GM18519 (cell line): ENCODE results near the gene AGA.
A peak's percentile ranks its signal among the peaks of the same experiment; 100 is the strongest.

ENCODE experiments used
- ATAC-seq: cut with Tn5 transposase; IDR thresholded peaks from one replicate; pipeline ENCODE4 v1.9.1; 2021; ENCODE audit warnings: mild to moderate bottlenecking, moderate library complexity; ENCODE audit not compliant: unreplicated experiment, low FRiP score

AGA gene

DNA sequence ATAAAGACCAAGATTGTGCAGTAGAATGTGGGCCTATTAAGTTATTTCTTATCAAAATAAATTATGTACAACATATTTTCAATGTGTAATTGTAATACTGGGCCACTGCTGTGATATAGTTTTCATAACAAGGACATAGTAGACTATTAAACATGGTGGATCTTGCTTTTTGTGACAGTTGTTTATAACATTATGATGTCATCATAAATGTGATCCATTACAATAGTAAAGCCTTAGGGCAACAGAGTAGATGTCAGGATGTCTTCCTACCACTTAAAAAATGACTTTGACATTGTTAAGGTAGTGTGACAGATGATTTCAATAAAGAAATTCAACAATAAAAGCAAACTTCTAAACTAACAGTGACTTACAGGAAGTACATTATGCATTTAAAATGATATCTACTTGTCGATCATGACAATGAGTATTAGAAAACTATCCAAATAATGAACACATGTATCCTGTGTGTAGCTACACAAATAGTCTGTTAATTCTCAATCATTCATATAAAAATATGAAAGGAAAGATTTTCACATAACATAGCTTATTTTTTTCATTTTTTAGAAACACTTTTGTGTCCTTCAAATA lies 5.3 kb upstream of the AGA start:
- no peak for ATAC-seq

DNA sequence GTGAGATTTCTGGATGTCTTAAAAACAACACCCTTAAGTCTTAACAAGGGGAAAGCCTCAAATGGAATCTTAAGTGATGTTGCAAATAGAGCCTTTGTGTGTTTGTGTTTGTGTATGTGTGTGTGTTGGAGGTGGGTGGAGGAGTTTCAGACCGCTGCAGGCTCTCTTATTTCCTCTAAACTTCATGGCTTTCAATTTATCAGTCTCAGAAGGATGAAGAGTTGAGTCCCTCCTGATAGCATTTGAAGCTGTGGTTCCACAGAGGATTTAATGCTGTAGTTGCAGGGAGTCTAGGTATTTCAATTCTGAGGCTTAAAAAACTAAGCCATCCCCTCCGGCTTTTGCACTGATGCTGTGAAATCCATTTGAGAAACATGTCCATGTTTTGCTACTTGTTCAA lies 4.3 kb upstream of the AGA start:
- ATAC-seq, result no peak

DNA sequence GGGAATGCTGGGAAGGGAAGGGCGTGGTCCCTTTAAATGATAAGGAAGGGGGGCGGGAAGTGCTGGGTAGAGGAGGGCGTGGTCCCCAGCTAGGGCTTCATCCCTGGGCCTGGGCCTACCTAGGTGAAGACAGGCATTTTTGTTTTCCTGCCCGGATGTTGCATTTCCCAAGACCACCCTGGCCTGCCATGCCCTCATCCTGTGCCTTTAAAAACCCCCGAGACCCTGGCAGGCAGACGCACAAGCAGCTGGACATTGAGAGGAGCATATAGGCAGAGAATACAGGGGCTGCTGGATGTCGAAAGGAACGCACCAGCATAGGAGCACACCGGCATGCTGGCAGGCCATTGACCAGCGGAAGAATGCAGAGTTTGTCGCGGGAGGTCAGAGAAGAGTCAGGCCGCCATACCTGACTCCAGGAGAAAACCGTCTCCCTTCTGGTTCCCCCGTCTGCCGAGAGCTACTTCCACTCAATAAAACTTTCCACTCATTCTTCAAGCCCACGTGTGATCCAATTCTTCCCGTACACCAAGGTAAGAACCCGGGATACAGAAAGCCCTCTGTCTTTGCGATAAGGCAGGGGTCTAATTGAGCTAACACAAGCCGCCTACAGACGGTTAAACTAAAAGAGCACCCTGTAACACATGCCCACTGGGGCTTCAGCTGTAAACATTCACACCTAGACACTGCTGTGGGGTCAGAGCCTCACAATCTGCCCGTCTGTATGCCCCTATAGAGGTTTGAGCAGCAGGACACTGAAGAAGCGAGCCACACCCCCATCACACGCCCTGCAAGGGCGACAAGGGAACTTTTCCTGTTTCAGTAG lies 2.9 kb upstream of the AGA start:
- ATAC-seq, result no peak

DNA sequence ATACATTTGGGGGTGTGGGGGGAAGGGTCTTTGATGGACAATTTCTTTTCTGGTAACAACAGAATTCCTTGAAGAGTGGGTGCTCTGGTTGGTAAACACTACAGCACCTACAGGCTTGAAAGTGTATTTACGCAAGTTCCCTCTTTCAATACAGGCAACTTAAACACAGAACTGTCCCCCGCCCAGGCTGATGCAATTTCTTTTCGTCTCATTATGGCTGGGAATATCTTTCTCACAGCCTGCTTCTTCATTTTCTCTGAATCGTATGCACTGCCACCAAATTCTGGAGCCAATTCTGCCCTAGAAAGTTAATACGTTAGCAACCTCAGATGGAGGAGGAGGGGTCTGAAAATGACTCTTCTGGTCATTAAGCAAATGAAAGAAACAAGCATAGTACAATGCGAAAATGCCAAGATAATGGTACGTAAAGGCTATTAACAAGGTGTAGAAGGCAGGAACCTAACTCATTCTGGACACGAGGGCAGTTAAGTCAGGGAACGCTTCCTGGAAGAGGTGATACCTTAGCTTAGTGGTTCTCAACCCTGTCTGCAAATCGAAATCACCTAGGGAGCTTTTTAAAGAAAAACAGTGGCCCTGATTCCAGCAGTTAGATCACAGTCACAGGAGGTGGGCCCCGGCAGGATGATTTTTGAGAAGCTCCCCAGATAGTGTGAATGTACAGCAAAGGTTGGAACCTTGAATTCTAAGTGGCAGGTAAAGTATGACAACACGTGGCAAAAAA lies 1.0 kb downstream of the AGA start:
- ATAC-seq, result peak; percentile 33

DNA sequence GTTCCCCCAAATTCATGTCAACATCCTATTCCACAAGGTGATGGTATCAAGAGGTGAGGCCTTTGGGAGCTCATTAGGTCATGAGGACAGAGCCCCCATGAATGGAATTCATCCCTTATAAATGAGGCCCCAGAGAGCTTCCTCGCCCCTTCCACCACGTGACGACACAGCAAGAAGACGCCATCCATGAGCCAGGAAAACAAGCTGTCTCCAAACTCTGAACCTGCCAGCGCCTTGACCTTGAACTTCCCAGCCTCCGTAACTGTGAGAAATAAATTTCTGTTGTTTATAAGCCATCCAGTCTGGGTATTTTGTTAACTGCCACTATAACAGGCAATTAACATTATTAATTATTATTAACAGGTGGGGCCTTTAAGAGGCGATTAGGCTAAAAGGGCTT lies 5.8 kb downstream of the AGA start:
- no peak for ATAC-seq

DNA sequence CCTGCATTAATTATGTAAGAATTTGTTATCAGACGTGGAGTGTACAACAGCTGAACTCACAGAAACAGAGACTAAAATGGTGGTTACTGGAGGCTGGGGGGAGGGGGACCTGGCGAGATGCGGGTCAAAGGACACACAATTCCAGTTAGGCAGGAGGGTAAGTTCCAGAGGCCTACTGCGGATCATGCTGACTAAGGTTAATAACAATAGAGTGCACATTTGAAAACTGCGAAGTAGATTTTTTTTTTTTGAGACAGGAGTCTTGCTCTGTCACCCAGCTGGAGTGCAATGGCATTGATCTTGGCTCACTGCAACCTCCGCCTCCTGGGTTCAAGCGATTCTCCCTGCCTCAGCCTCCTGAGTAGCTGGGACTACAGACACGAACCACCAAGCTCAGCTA lies 7.6 kb downstream of the AGA start:
- no peak for ATAC-seq

DNA sequence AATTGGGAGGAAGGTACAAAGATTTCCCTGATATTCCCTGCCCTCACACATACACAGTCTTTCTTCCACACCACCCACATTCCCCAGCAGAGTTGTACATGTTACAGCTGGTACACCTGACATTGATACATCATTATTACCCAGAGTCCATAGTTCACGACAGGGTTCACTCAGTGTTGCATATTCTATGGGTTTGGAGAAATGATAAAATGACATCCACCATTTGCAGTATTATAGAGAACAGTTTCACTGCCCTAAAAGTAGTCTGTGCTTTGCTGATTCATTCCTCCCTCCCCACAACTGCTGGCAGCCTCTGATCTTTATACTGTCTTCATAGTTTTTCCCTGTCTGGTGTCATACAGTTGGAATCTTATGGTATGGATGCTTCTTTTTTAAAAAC lies 15.0 kb downstream of the AGA start:
- ATAC-seq, result no peak

DNA sequence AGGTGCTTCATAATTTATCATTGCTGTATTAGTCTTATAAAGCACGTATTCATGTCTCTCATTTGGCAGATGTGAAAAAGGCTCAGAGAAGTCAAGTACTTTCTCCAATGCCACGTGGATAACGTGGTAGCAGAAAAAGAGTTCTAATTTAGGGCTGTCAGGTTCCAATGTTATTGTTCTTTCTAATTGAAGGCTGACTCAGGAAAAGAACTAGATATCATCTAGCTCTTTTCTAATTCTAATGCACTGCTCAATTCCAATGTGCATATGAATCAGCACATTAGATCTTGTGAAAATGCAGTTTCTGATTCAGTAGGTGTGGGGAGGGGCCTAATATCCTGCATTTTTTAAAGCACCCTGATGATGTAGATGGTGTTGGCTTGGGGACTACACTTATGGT lies 22.8 kb downstream of the AGA start:
- no peak for ATAC-seq

DNA sequence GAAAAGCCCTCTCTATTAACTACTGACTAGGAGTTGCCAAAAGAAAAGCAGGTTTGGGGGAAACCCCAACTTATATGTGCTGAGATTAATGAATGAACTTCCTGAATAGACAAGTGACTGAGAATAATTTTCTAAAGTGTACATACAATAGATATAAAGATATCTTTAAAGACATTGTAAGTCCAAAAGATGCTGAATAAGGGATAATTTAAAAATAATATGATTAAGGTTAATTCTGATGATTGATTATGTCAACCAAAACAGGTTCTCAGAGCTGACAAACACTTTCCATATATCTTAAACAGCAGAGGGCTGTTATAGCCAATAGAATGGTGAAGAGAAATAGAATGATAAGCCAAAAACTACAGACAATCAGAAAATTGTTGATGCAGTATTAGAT lies 28.6 kb downstream of the AGA start:
- no peak for ATAC-seq

DNA sequence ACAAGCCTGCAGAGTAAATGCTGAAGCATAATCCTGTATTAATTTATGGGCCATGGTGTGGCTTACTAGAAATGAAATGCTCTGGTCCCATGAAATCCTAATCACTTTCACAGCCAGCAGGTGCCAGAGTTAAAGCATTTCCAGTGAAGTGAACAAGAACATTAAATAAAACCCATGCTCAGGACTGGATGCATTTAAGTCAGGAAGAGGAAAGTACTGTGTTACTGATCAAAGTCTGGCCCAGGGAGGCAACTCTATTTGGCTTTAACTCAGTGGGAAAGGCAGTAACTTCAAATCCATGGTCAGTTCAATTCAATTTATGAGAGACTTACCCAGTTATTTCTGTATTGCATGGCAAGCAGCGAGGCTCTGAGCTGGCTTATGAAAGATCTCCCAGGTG lies 29.2 kb downstream of the AGA start:
- no peak for ATAC-seq

DNA sequence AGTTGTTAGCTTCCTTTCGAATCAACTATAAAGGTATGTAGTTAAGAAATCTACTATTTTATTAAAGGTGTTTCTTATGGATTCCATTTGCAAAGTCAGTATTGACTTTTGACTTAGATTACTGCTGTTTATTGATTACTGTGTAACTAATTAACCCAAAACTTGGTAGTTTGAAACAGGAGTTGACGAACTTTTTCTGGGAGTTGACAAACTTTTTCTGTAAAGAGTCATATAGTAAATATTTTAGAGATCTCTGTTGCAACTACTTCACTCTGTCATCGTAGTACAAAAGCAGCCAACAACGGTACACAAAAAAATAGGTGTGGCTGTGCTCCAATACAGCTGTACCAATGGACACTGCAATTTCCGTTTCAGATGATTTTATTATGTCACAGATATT lies 30.2 kb downstream of the AGA start:
- ATAC-seq, result no peak

DNA sequence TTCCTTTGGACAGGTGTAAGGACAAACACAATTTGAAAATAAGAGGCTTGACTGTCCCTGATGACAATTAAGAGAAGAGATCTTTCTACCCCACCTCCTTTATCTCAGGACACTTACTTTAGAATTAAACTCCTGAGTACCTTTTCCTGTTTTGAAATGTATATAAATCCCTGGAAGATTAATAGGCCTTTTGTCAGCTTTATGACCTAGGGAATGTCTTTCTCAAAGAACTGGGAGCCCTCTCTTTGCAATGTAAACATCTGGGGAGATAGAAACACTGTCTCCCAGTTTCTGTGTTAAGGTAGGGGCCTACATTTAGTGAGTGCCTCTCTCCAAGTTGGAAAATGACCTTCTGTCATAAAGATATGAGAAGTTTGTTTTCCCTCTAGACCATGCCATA lies 31.7 kb downstream of the AGA start:
- no peak for ATAC-seq

DNA sequence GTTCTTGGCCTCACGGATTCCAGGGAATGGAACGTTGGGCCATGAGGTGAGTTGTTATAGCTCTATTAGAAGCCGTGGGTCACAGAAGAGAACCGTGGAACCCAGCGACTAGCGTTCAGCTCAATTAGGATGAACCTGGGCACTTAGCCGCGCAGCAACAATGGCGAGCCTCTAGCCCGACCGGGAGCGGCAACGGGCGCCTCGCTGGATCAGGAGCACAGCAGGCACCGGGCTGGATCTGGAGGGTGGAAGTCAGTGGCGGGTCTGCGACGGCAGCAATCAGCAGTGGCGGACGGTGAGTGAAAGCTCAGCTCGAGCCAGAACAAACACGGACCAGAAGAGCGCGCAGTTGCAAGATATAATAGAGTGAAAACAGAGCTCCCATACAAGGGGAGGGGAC lies 34.2 kb downstream of the AGA start:
- no peak for ATAC-seq

DNA sequence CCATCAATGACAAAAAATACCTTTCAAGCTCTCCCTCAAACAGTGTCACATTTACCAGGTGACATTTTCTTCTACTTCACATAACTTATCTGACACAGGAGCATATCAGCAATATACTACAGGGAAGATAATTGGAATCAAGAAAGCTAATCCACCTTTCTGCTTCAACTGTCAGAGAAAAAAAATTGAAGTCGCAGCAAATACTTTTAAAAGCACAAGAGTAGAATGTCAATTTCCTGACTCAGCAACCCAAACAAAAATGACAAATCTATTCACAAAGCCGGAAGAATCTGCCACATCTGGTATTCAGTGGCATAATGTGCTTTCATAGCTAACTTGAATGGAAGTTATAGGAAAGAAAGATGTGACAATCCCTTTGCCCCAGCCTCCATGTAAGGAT lies 36.7 kb downstream of the AGA start:
- ATAC-seq, result no peak

DNA sequence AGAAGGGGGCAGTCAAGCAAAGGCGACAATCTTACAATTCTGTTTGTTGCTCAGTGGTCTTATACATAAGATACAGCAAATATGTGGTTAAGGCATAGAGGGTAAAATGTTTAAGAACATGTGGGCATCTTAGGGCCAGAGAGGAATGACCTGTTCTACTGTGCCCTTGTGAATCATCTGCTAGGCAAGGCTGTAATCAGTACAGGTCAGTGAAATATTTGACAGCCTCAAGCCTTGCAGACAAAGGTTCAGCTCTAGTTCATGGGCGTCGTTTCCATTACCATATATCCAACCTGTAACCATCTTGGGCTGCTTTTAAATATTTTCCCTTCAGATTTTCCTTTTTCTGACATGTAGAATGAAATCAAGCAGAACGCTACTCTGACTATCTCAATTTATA lies 37.3 kb downstream of the AGA start:
- no peak for ATAC-seq

DNA sequence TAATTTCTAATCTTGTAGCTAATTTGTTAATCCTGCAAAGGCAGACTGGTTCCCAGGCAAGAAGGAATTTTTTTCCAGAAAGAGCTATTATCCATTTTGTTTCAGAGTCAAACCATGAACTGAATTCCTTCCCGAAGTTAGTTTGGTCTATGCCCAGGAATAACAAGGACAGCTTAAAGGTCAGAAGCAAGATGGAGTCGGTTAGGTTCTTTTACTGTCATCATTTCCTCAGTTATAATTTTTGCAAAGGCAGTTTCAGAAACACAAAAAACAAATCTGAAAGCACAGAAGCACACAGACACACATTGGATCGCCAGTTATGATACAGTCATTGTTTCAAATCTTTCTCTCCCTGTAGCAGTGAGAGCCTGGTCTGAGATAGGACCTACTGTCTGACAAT lies 37.9 kb downstream of the AGA start:
- no peak for ATAC-seq

DNA sequence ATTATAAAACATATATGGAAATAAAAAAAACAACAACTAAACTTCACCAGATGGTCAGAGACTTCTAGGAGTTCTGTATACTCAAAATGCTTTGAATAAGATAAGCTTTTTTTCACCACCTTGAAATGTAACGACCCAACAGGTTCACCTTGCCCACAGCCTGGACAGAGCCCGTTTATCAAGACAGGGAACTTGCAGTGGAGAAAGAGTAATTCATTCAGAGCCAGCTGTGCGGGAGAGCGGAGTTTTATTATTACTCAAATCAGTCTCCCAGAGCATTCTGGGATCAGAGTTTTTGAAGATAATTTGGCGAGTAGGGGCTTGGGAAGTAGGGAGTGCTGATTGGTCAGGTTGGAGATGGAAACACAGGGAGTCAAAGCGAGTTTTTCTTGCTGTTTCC lies 38.5 kb downstream of the AGA start:
- no peak for ATAC-seq

DNA sequence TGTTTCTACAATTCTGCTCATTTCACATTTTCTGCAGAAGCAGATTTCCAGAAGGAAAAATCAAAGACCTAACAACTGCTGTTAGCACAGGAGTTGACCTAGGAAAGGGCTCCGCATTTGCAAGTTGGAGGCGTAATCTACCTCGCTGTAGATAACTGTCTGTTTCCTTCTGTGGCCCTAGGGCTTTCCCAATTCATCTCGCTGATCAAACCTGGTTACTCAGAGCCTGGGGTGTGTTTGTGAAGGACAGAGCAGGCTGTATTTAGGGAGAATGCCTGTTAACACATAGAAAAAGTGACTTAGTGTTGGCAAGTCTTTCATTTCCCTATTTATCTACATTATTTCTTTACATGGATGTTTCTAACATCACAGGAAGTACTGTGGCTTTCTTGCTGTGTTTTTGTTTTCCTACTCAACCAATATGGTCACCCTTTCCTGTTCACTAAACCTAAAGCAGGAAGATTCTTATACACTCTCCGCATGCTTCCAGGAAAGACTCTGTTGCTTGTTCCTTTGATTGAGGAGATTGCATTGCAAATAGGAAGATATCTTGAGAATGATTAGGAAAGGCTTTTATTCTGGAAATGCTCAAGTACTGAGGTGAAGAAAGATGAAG lies 40.5 kb downstream of the AGA start:
- ATAC-seq, result no peak

DNA sequence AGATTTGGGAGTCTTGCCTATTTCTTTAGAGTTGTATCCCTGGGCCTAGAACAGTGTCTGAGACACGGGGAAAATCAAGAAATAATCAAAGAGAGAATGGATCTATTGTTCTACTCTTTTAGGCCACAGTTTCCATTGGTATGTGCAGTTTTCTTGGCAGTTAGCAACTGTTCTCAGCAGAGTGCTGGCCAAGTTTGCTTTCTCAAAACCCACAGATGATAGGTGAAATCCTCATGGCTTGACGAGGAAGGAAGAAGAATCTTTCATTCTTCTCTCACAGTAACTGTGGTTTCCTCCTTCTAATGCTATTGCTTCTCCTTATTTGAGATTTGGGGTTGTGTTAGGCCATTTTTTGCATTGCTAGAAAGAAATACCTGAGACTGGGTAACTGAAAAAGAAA lies 42.2 kb downstream of the AGA start:
- ATAC-seq, result no peak

DNA sequence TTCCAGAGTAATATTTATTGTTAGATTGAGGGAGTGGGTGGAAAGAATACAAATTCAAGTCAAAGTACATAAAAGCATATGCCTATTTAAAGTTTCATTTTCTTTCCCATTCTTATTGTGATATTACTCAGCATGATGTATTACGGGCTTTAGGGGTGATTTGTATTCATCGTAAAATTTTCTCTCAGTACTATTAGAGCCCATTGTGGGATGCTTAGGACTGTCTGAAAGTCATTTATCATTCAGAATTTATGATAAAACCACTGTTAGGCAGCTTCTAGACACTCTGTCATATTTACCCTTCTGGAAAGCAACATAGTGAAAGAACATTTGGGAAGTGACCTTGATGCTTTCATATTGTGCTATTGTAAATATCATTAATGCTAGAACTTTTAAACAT lies 45.9 kb downstream of the AGA start:
- ATAC-seq, result no peak

DNA sequence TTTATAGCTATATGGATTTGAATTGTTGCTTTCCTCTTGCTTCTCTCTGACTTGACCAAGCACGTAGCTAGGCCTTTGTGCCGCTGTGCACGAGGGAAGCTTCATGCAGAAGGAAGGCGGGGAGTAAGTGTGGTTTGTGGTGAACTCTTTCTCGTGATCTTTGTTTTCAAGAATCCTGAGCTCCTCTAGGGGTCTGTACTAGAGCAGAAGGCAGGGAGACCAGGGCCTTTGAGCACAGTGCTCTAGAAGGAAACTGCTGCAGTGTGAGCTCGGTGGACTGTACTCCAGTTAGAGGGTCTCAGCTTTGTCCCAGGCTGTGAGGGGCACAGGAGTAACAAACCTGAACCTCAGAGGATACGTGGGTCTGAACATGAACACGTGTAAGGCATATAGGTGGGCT lies 49.0 kb downstream of the AGA start:
- no peak for ATAC-seq
